SK-MEL-5 (cell line): Measurements from ENCODE around the gene SERBP1. TPM values are rescaled to one million over a fixed set of nuclear protein-coding genes. Genes with fewer than 3 reads are reported as not detected.

Experiments
- DNase-seq: peaks from one replicate; pipeline ENCODE4 v3.0.0-alpha.2; 2016; ENCODE audit warnings: low read depth, low spot score
- in situ Hi-C: cut with HindIII; loops from 2 replicates; pipeline ENCODE4 v1.10.0; 2016; ENCODE audit warnings: low sequenced_read_pairs, high pct_unique_total_duplicates, low pct_unique_long_range_greater_than_20kb
- polyA plus RNA-seq, 2 experiments: library from polyadenylated mRNA; depleted of rRNA; stranded (reverse); fragments of >200 nt; gene quantifications; 2 replicates each; pipeline ENCODE4 v1.2.3, GENCODE V29; 2015
- total RNA-seq: library from RNA; depleted of rRNA; stranded (reverse); fragments of >200 nt; shearing (Covaris generic); gene quantifications from 2 replicates; pipeline ENCODE4 v1.2.3, GENCODE V29; 2014; rRNA removed

The SERBP1 gene
- 238 and 239 TPM in 2 replicates for total RNA-seq
- polyA plus RNA-seq (2015; cell fraction: cytosol; rRNA removed), result 218 and 224 TPM in 2 replicates
- polyA plus RNA-seq (2015; cell fraction: nucleus; rRNA removed), result 56.6 and 73.2 TPM in 2 replicates

DNA sequence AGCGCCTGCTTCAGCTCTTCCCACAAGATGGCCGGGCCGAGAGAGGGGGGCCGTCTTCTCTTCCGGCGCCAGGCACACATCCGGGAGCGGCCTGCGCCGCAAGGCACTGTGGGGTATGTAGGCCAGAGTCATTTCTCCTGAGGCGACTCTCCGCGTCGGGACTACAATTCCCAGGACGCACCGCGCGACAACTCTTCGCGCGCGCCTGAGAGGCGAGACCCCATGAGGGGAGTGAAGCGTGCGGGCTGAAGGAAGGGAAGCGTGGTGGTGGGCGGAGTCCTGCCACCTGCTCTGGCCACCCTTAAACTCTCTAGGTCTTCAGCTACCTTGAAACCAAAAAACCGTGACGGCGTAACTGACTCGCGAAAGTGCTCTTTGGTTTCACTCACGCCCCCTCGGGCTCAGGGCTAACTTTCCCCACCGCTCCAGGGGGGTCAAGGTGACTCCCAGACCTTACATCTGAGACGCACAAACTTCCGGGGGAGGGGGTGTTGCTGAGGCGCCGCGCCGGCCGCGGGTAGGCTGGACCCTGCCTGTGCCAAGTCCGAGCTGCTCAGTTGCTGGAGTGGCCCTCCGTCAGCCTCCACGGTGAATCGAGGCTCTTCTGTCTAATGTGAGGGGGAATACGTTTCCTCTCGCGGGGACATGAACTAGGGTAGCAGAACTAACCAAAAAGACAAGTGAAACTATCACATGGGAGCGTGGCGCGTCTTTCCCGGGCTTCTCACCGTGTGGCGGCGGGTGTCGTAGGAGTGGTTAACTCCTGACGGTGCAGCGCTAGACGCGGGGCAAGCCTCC, at the start of gene SERBP1:
Gene SERBP1, minus strand, starts transcription at position 45 of the 798 bp plus-strand sequence. CDS start 102 bp downstream, outside the sequence.
- in situ Hi-C loops, result no loop called here
- peak; percentile 97 for DNase-seq

- peak; percentile 29 for DNase-seq
- in situ Hi-C loops, result no loop called here
Observed at GRCh38 chr1:67479146-67479891, 49.1 kb upstream of the SERBP1 start.

DNA sequence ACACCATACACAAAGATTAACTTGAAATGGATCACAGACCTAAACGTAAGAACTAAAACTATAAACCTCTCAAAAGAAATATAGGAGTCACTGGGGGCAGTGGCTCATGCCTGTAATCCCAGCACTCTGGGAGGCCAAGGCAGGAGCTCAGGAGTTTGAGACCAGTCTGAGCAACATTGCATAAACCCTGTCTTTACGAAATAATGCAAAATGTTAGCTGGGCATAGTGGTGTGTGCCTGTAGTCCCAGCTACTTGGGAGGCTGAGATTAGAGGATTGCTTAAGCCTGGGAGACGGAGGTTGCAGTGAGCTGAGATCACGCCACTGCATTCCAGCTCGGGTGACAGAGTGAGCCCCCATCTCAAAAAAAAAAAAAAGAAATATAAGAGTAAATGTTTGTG, 46.7 kb upstream of the SERBP1 start:
- DNase-seq, result no peak
- in situ Hi-C loops, result no loop called here

DNA sequence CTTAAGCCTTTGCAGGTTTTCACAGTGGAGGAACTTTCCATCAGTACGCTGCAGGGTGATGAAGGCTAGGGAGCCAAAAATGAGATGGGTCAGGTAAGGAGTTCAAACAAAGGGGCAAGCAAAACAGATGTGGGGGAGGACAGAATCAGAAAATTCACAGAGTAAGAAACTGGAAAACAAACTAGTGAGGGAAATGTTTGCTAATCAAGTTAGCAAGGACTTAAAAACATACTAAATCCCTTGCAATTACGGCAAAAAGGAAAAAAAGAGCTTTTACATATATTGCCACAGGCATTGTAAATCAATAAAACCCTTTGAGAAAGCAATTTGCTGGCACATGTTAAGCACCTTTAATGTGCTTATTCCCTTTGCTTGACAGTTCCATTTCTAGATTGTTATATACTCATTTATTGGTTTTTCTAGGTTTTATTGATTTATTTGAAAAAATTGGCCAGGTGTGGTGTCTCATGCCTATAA, 45.8 kb upstream of the SERBP1 start:
- in situ Hi-C loops, result no loop called here

GRCh38 chr1:67472056-67472455, 41.9 kb upstream of the SERBP1 start:
- in situ Hi-C loops, result no loop called here
- no peak for DNase-seq

More for the DNA sequence above, 45.8 kb upstream of the SERBP1 start:
- no peak for DNase-seq

DNA sequence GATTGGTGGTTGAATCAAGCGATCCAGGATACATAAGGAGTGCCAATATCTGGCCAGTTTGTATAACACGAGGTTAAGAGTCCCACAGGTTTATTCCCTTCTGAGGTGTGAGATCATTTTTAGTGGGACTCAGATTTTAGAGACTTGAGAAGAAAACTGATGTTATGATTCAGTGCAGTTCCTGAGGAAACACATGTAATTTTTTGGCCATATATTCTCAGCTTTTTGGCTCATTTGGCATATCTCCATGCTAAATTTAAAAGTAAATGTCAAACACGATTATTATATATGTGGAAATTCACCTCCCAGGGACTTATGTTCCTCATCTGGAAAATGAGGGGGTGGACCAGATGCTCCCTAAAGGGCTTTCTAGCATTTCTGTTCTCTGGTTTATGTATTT, 39.2 kb upstream of the SERBP1 start:
- in situ Hi-C loops, result no loop called here
- DNase-seq, result no peak

- no peak for DNase-seq
- in situ Hi-C loops, result no loop called here
Observed at GRCh38 chr1:67468066-67468718, 38.0 kb upstream of the SERBP1 start.

DNA sequence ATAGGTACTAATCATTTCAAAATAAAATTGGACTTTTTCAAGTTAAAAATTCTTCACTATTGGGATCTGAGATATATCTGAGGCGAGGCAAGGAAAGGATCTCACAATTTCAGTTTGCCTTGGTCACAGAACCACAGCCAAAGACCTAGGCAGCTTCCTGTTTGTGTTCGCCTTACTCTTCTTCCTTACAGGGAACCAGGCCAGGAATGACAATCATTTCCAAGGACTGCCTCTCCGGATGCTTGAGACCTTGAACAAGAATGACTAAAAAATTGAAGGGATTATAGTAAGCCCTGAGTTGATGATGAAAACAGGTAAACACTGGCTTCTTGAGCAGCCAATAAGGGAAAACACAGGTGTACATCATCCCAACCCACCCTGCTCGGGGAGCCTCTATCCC, 35.2 kb upstream of the SERBP1 start:
- in situ Hi-C loops, result no loop called here
- DNase-seq, result no peak

GRCh38 chr1:67464746-67465145, 34.5 kb upstream of the SERBP1 start:
- no peak for DNase-seq
- in situ Hi-C loops, result no loop called here

DNA sequence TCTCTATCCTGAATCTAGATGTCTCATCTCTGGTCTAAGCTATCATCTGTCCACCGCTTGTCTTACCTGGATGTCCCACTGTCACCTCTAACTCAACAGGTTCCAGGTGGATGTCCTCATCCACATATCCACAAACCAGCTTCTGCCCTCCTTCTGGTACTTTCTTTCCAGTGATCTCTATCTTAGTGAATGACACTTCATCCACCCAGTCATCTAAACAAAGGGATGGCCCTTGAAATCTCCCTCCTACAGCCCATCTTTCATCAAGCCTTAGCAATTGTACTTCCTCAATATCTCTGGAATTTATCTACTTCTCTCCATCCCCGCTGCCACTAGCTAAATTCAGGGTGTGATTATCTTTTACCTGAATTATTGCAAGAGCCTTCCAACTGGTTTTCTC, 33.9 kb upstream of the SERBP1 start:
- no peak for DNase-seq
- in situ Hi-C loops, result no loop called here

DNA sequence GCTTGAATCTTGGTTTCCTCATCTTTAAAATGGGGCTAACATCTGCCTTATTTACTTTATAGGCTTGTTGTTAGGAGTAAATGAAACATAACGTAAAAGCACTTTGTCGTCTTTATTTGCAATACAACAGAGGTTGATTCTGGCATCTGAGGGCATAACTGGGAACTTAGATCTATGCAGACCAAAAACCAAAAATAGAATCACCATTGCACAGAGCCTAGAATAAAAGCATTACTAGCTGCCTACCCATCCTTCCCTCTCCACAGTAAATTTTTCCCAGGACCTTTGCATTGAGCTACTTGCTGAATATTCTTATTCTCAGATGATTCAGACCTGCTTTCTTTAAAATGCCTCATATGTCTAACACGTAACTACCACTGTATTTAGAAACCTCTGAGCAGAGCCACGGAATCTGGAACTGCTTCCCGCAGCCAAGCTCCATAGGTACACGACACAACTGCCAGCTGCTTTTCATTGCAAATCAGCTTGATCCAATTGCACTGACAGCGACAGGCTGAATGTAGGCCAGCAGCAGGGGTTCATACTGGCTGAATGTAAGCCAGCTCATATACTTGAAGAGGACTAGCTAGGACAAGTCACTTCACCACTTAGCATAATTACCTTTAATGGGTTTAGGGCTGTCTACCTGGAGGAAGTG, 33.2 kb upstream of the SERBP1 start:
- DNase-seq, result no peak
- in situ Hi-C loops, result no loop called here

DNA sequence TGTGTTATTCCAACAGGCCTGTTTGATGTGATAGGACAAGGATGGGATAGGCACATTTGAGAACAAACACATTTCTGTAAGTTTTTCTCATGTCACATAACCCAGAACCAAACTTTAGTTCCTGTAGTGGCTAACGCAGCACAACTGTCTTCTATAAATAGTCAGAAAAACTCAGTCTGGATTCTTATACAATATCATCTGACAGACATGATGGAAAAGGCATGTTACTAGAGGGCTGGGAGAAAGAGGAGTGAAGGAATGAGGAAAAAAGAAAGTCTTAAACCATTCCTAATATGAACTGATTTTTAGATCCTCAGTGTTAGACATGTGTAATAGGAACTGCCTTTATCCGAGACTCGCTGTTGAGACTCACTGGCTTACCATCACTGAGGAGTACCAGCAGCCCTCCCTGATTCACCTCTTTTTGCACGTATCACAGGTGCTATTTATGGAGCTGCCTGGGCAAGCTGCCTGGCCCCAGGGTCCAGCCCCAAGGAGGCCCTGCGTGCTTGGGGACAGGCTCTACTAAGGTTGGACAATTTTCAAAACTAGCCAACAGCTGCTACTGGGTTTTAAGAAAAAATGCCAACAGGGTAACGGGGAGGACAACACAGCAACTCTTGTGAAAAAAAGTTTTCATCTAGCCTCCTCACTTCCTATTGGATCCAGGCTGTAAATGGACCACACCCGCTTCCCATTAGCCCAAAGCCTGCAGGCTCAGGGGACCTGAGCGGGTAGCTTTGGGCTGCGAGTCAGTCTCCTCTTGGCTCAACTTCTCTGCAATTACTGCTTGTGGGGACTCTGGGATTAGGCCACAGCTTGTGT, 30.7 kb upstream of the SERBP1 start:
- DNase-seq, result no peak
- in situ Hi-C loops, result no loop called here

DNA sequence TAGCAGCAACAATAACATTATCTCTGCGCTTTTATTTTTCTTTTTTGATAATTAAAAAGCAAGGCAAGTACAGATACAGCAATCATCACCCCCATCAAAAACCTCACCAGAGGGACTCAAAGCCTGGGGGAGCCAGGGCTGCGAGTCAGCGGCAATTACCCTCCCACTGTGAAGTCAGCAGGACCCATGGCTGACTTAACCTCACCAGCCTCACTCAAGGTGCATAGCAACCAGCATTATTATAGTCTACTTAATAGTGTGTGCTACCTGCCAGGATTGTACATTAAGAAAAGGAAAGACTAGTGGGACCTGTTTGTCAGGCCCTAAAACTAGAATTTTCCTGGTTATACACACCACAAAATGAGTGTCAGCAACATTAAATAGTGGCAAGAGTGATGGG, 28.9 kb upstream of the SERBP1 start:
- no peak for DNase-seq
- in situ Hi-C loops, result no loop called here

GRCh38 chr1:67458663-67459062, 28.5 kb upstream of the SERBP1 start:
- DNase-seq, result no peak
- in situ Hi-C loops, result no loop called here

GRCh38 chr1:67457247-67457646, 27.0 kb upstream of the SERBP1 start:
- in situ Hi-C loops, result no loop called here
- no peak for DNase-seq

GRCh38 chr1:67451815-67452214, 21.6 kb upstream of the SERBP1 start:
- no peak for DNase-seq
- in situ Hi-C loops, result no loop called here

- DNase-seq, result no peak
- in situ Hi-C loops, result no loop called here
Observed at GRCh38 chr1:67451356-67451755, 21.2 kb upstream of the SERBP1 start.
